Loucy (cell line): ENCODE measurements around the gene NCOR1.

Source experiments
- H2AFZ ChIP-seq: fragments of 200-600 bp; sonication (generic); 2 replicates; pipeline ENCODE4 v1.6.0; 2016; ENCODE audit warnings: antibody characterized with exemption, mild to moderate bottlenecking, low read length, moderate library complexity
- H3F3A ChIP-seq: fragments of 200-600 bp; 2 replicates; pipeline ENCODE4 v1.6.0; 2016; ENCODE audit warnings: antibody characterized with exemption, low read depth, mild to moderate bottlenecking
- H3K27me3 ChIP-seq: fragments of 200-600 bp; sonication (generic); 2 replicates; pipeline ENCODE4 v1.6.1; 2014; ENCODE audit warnings: low read length, mild to moderate bottlenecking; ENCODE audit not compliant: insufficient read depth, poor library complexity, severe bottlenecking
- H3K36me3 ChIP-seq: fragments of 200-600 bp; sonication (generic); 2 replicates; pipeline ENCODE4 v1.6.1; 2016; ENCODE audit warnings: low read length; ENCODE audit not compliant: insufficient read depth
- H3K4me1 ChIP-seq: fragments of 200-600 bp; sonication (generic); 2 replicates; pipeline ENCODE4 v1.5.1; 2014; ENCODE audit warnings: low read length, mild to moderate bottlenecking; ENCODE audit not compliant: insufficient read depth, poor library complexity, severe bottlenecking
- H3K4me2 ChIP-seq: fragments of 200-600 bp; sonication (generic); 2 replicates; pipeline ENCODE4 v1.6.0; 2014; ENCODE audit warnings: antibody characterized with exemption, low read length, low read depth, mild to moderate bottlenecking; ENCODE audit not compliant: poor library complexity, severe bottlenecking
- H3K4me3 ChIP-seq: fragments of 200-600 bp; sonication (generic); 2 replicates; pipeline ENCODE4 v1.5.1; 2014; ENCODE audit warnings: low read length, mild to moderate bottlenecking, mixed read lengths; ENCODE audit not compliant: poor library complexity, severe bottlenecking
- H3K79me2 ChIP-seq: fragments of 200-600 bp; sonication (generic); 2 replicates; pipeline ENCODE4 v1.6.1; 2014; ENCODE audit warnings: low read length; ENCODE audit not compliant: insufficient read depth
- H3K9ac ChIP-seq: fragments of 200-600 bp; sonication (generic); 2 replicates; pipeline ENCODE4 v1.6.0; 2014; ENCODE audit warnings: mild to moderate bottlenecking, low read depth, low read length, moderate library complexity; ENCODE audit not compliant: poor library complexity, severe bottlenecking
- H3K9me2 ChIP-seq: fragments of 200-600 bp; sonication (generic); replicated peaks from 2 replicates; pipeline ENCODE4 v1.6.1; 2016; ENCODE audit warnings: low read depth, low read length, mixed read lengths
- H3K9me3 ChIP-seq: fragments of 200-600 bp; sonication (generic); 2 replicates; pipeline ENCODE4 v1.6.1; 2014; ENCODE audit warnings: mild to moderate bottlenecking, antibody characterized with exemption, low read length, low read depth; ENCODE audit not compliant: insufficient read depth
- H4K20me1 ChIP-seq: fragments of 200-600 bp; sonication (generic); 2 replicates; pipeline ENCODE4 v1.6.0; 2014; ENCODE audit warnings: antibody characterized with exemption, low read length, mild to moderate bottlenecking; ENCODE audit not compliant: insufficient read depth, poor library complexity, severe bottlenecking
- EZH2phosphoT487 ChIP-seq: fragments of 200-600 bp; IDR thresholded peaks from 2 replicates; pipeline ENCODE4 v1.6.1; 2018; ENCODE audit warnings: antibody characterized with exemption, mild to moderate bottlenecking, moderate library complexity, borderline replicate concordance
- TF ChIP-seq, protein P1 (sequence below): fragments of 200-600 bp; sonication (generic); conservative IDR thresholded peaks from 2 replicates; pipeline ENCODE4 v1.5.1; 2014; ENCODE audit warnings: mild to moderate bottlenecking, antibody characterized with exemption, low read length

The NCOR1 gene

DNA sequence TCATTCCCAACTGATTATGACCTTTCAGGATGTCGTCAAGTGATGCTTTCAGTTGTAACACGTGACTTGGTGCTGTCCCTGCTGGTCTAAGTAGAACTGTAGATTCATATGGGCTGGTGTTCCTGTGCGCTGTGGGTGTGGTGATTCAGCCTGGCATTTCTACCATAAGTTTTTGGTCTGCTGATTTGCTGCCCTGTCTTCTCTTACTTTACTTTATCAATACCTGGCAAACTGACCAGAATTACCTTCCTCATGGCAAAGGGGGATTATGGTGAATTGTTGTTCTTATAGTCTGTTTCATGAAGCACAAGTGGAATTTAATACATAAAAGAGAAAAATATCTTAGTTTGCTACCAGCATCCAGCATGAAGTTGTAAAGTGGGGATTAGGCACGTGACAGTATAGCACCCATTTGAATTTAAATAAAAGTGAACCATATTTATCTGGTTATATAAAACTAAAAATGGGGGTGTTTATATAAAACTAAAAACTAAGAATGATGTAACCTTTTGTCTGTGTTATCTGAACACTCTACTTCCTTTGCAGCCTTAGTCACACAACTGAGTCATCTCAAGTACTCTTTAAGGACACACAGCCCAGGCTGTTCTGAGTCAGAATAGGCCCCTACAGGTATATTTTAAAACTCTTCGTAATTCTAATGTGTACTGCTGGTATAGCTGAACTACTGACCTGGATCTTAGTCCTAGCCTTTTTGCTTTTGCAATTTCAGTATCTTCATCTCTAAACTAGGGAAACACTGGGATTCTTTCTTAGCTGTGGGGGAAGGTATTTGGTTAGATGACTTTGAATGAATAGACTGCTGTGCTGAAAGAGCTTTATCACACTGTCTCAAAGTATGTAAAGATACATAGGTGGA lies 187.4 kb downstream of the NCOR1 start:
- peaks cover 94% of the 10 kb centered on the region for H3K36me3 ChIP-seq

GRCh38 chr17:16026895-16027294 lies 188.4 kb downstream of the NCOR1 start:
- H3K4me3 ChIP-seq: no peak overlapping the region
- H3K79me2 ChIP-seq: peaks cover 6% of the 10 kb centered on the region; the same call in 1 of the 2 replicates
- no peaks in the 10 kb centered on the region for H3K4me1 ChIP-seq
- H4K20me1 ChIP-seq: peaks cover 16% of the 10 kb centered on the region
- H3K9me2 ChIP-seq: no peaks in the 10 kb centered on the region
- H3K4me2 ChIP-seq: no peak overlapping the region
- no peaks in the 10 kb centered on the region for H3K27me3 ChIP-seq
- peaks cover 93% of the 10 kb centered on the region for H3K36me3 ChIP-seq
- no peaks in the 10 kb centered on the region for H3F3A ChIP-seq
- TF ChIP-seq EZH2phosphoT487: no peak
- TF ChIP-seq, protein P1, sequence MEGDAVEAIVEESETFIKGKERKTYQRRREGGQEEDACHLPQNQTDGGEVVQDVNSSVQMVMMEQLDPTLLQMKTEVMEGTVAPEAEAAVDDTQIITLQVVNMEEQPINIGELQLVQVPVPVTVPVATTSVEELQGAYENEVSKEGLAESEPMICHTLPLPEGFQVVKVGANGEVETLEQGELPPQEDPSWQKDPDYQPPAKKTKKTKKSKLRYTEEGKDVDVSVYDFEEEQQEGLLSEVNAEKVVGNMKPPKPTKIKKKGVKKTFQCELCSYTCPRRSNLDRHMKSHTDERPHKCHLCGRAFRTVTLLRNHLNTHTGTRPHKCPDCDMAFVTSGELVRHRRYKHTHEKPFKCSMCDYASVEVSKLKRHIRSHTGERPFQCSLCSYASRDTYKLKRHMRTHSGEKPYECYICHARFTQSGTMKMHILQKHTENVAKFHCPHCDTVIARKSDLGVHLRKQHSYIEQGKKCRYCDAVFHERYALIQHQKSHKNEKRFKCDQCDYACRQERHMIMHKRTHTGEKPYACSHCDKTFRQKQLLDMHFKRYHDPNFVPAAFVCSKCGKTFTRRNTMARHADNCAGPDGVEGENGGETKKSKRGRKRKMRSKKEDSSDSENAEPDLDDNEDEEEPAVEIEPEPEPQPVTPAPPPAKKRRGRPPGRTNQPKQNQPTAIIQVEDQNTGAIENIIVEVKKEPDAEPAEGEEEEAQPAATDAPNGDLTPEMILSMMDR: no peak
- H3K9ac ChIP-seq: no peak overlapping the region
- H3K9me3 ChIP-seq: no peaks in the 10 kb centered on the region
- H2AFZ ChIP-seq: no peak overlapping the region

More for the DNA sequence above, 187.4 kb downstream of the NCOR1 start:
- Histone ChIP-seq H3F3A (no peaks in the 10 kb centered on the region), H2AFZ (no peak overlapping the region), H4K20me1 (peaks cover 8% of the 10 kb centered on the region), H3K9me2 (no peaks in the 10 kb centered on the region), H3K4me3 (no peak overlapping the region), H3K9me3 (no peaks in the 10 kb centered on the region), H3K9ac (no peak overlapping the region), H3K4me2 (no peak overlapping the region), H3K79me2 (no peaks in the 10 kb centered on the region), H3K4me1 (no peaks in the 10 kb centered on the region), H3K27me3 (no peaks in the 10 kb centered on the region)
- TF ChIP-seq, protein P1: no peak
- no peak for TF ChIP-seq EZH2phosphoT487

- H3K79me2 ChIP-seq: peaks cover 17% of the 10 kb centered on the region; the same call in 1 of the 2 replicates
- no peaks in the 10 kb centered on the region for H3F3A ChIP-seq
- peaks cover 77% of the 10 kb centered on the region for H3K36me3 ChIP-seq
- no peaks in the 10 kb centered on the region for H3K4me1 ChIP-seq
- no peak overlapping the region for H3K9ac ChIP-seq
- H4K20me1 ChIP-seq: peaks cover 16% of the 10 kb centered on the region
- no peak overlapping the region for H2AFZ ChIP-seq
- TF ChIP-seq, protein P1: no peak
- no peak for TF ChIP-seq EZH2phosphoT487
- H3K9me2 ChIP-seq: no peaks in the 10 kb centered on the region
- H3K9me3 ChIP-seq: no peaks in the 10 kb centered on the region
- no peak overlapping the region for H3K4me3 ChIP-seq
- H3K27me3 ChIP-seq: no peaks in the 10 kb centered on the region
- no peak overlapping the region for H3K4me2 ChIP-seq
Observed at GRCh38 chr17:16025202-16025601, 190.1 kb downstream of the NCOR1 start.
